CD4-positive, alpha-beta memory T cell (primary cell): Measurements from ENCODE around the gene PLEKHA6. TPM values are rescaled to one million over a fixed set of nuclear protein-coding genes. Genes with fewer than 3 reads are reported as not detected.

Experiments
- polyA plus RNA-seq, 2 donors: library from polyadenylated mRNA; unstranded; fragments of 300-500 nt; fragmentation: Illumina TruSeq; gene quantifications; one replicate each; pipeline ENCODE4 v1.2.3, GENCODE V29; 2021
- total RNA-seq, 2 experiments: library from RNA; stranded (reverse); gene quantifications; one replicate each; pipeline ENCODE4 v1.2.3, GENCODE V29; 2021

Gene PLEKHA6
- total and polyA plus RNA-seq, 4 experiments from 2014 or later, result 0.15 to 0.89 (median 0.52) TPM; not detected in 1

Other genes starting within 250 kb of the PLEKHA6 start
- gene ETNK2, start 207.9 kb downstream of the PLEKHA6 start, total RNA-seq, result 1 to 10 TPM; 3.2 to 3.8 TPM
- 1 to 10 TPM; 3.3 to 3.9 TPM for gene ETNK2, start 207.9 kb downstream of the PLEKHA6 start, polyA plus RNA-seq
- gene REN, start 193.6 kb downstream of the PLEKHA6 start, total RNA-seq, result not detected
- not detected for gene REN, start 193.6 kb downstream of the PLEKHA6 start, polyA plus RNA-seq
- gene KISS1, start 163.4 kb downstream of the PLEKHA6 start, total RNA-seq, result not detected
- gene KISS1, start 163.4 kb downstream of the PLEKHA6 start, polyA plus RNA-seq, result not detected
- under 1 TPM in 1 of 2 experiments, not detected in 1; 0.39 TPM for gene GOLT1A, start 145.9 kb downstream of the PLEKHA6 start, total RNA-seq
- under 1 TPM; 0.41 to 0.54 TPM for gene GOLT1A, start 145.9 kb downstream of the PLEKHA6 start, polyA plus RNA-seq
- gene PPP1R15B, start 51.9 kb upstream of the PLEKHA6 start, total RNA-seq, result 10 to 100 TPM; 78.0 to 81.1 TPM
- gene PPP1R15B, start 51.9 kb upstream of the PLEKHA6 start, polyA plus RNA-seq, result 10 to 100 TPM; 17.9 to 20.4 TPM
- 10 to 100 TPM; 43.4 to 46.9 TPM for gene PIK3C2B, start 134.9 kb upstream of the PLEKHA6 start, total RNA-seq
- 1 to 10 TPM in 1 of 2 donors, under 1 TPM in 1; 0.13 to 4.1 TPM for gene PIK3C2B, start 134.9 kb upstream of the PLEKHA6 start, polyA plus RNA-seq
- 100 to 1,000 TPM; 213 to 237 TPM for gene MDM4, start 156.5 kb upstream of the PLEKHA6 start, total RNA-seq
- 10 to 100 TPM in 1 of 2 donors, 1 to 10 TPM in 1; 7.7 to 26.8 TPM for gene MDM4, start 156.5 kb upstream of the PLEKHA6 start, polyA plus RNA-seq